AG09309 (cell line): ENCODE results near the gene CNTF.

Source experiments
- DNase-seq: peaks from one replicate; pipeline ENCODE4 v3.0.0-alpha.2; 2010; ENCODE audit warnings: low read depth
- H3K4me3 ChIP-seq: 2 replicates; pipeline ENCODE4 v1.5.1; 2011; ENCODE audit warnings: mild to moderate bottlenecking, low read depth, low read length, moderate library complexity; ENCODE audit not compliant: control insufficient read depth
- CTCF ChIP-seq: IDR thresholded peaks from 2 replicates; pipeline ENCODE4 v1.5.1; 2011; ENCODE audit warnings: mild to moderate bottlenecking, low read depth, low read length, inconsistent platforms; ENCODE audit not compliant: insufficient read depth, control insufficient read depth; ENCODE audit errors: missing control alignments

Gene CNTF

DNA sequence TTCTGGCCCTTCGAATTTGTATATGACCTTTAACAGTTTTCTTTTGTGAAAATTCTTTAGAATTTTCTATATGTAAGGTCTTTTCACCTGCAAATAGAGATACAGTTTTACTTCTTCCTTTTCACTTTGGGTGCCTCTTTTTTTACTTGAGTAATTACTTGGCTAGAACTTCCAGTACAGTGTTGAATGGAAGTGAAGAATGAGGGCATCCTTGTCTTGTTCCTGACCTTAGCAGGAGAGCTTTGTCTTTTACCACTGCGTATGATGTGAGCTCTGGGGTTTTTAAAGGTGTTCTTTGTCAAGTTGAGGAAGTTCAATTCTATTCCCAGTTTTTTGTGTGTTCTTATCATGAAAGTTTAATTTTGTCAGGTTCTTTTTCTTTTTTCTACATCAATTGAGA, 22.0 kb upstream of the CNTF start:
- no peak for DNase-seq
- no peak overlapping the region for H3K4me3 ChIP-seq
- TF ChIP-seq CTCF = no peak

- no peak for TF ChIP-seq CTCF
- H3K4me3 ChIP-seq = no peak overlapping the region
- no peak for DNase-seq
Observed at GRCh38 chr11:58606930-58607714, 15.3 kb upstream of the CNTF start.

- no peak for TF ChIP-seq CTCF
- no peak for DNase-seq
- H3K4me3 ChIP-seq = no peak overlapping the region
Observed at GRCh38 chr11:58608331-58608730, 14.1 kb upstream of the CNTF start.

DNA sequence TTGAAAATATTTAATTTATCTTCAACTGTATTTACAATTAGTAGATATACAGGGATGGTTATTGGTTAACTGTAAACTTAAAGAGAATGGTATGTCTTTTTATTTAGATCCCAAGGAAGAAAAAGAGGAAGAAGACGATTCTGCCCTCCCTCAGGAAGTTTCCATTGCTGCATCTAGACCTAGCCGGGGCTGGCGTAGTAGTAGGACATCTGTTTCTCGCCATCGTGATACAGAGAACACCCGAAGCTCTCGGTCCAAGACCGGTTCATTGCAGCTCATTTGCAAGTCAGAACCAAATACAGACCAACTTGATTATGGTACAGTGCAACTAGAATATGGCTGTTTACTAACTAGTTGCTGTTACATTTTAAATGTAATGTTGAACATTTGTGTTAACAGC, 12.7 kb upstream of the CNTF start:
- no peak overlapping the region for H3K4me3 ChIP-seq
- DNase-seq = no peak
- no peak for TF ChIP-seq CTCF

DNA sequence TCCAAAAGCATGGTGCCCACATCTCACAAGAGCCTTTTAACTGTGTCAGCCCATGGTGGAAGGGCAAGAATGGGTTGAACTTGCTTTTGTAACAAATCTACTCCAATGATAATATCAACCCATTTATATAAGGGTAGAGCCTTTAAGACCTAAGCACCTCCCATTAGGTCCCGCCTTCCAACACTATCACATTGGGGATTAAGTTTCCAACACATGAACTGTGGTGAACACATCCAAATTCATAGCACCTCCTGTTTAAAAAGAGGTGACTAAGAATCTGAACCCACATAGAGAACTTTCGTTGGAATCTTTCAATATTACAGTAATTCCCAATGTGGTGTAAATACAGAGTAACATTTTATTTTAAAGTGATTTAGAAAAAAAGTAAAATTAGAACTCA, 9.2 kb upstream of the CNTF start:
- DNase-seq = no peak
- TF ChIP-seq CTCF = no peak
- no peak overlapping the region for H3K4me3 ChIP-seq

DNA sequence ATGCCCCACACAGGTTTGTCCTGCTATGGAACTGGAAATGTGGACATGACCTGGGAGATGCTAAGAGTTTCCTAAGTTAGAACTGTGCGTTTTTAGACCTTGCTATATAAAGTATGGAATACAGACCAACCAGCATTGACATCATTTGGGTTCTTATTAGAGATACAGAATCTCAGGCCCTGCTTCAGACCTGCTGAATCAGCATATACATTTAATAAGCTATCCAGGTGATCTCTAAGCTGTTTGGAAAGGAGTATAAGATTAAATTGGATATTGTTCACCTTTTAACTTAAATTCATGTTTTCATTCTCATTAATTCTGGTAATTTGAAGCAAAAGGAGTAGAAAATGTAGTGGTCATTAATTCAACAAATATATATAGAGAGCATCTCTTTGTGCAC, 6.9 kb upstream of the CNTF start:
- DNase-seq = no peak
- TF ChIP-seq CTCF = no peak
- no peak overlapping the region for H3K4me3 ChIP-seq
